GM12865 (cell line): ENCODE results near the gene PLA2G2C.

Experiments
- DNase-seq: peaks from one replicate; pipeline ENCODE4 v3.0.0; 2010; ENCODE audit warnings: low read depth
- H3K4me3 ChIP-seq: 2 replicates; pipeline ENCODE4 v1.5.1; 2011; ENCODE audit warnings: mild to moderate bottlenecking, low read depth, low read length, control low read depth
- CTCF ChIP-seq: IDR thresholded peaks from 2 replicates; pipeline ENCODE4 v1.5.1; 2011; ENCODE audit warnings: low read length, control low read depth, low read depth, inconsistent platforms; ENCODE audit not compliant: insufficient read depth; ENCODE audit errors: missing control alignments

The PLA2G2C gene

GRCh38 chr1:20191266-20191825 lies 5.0 kb upstream of the PLA2G2C start:
- no peak for DNase-seq
- TF ChIP-seq CTCF: no peak
- H3K4me3 ChIP-seq: no peak overlapping the region

- H3K4me3 ChIP-seq: no peak overlapping the region
- no peak for TF ChIP-seq CTCF
- no peak for DNase-seq
Measured at GRCh38 chr1:20190256-20191160, 4.2 kb upstream of the PLA2G2C start.

GRCh38 chr1:20189664-20190063 lies 3.3 kb upstream of the PLA2G2C start:
- TF ChIP-seq CTCF: no peak
- H3K4me3 ChIP-seq: no peak overlapping the region
- DNase-seq: no peak

GRCh38 chr1:20188455-20188817 lies 2.1 kb upstream of the PLA2G2C start:
- no peak for TF ChIP-seq CTCF
- no peak overlapping the region for H3K4me3 ChIP-seq
- no peak for DNase-seq

- TF ChIP-seq CTCF: no peak
- no peak overlapping the region for H3K4me3 ChIP-seq
- DNase-seq: no peak
Measured at GRCh38 chr1:20187813-20188454, 1.6 kb upstream of the PLA2G2C start.

- no peak overlapping the region for H3K4me3 ChIP-seq
- no peak for TF ChIP-seq CTCF
- no peak for DNase-seq
Measured at GRCh38 chr1:20187103-20187812, 940 bp upstream of the PLA2G2C start.
